ENCODE results near the gene BMP6. TPM values are rescaled to one million over a fixed set of nuclear protein-coding genes. Genes with fewer than 3 reads are reported as not detected.

Gene BMP6
- total and polyA plus RNA-seq, 7 donors: 0.64 to 5.3 (median 2.2) TPM; not detected in 2

- H3K9me3 ChIP-seq: no peaks in the 10 kb centered on the region
- WGBS, 2 donors: 41 to 52% methylated on average over 1 of the region's 1 CpG
- H3K4me1 ChIP-seq: no peaks in the 10 kb centered on the region
- TF ChIP-seq POLR2A (IDR thresholded peaks at IDR 0.05) (no peak), EP300 (IDR thresholded peaks at IDR 0.05) (no peak), POLR2AphosphoS5 (IDR thresholded peaks at IDR 0.05) (no peak)
- H3K36me3 ChIP-seq: no peaks in the 10 kb centered on the region
- no peak for DNase-seq
- no peak overlapping the region for H3K27ac ChIP-seq
- no peaks in the 10 kb centered on the region for H3K27me3 ChIP-seq
- no peak overlapping the region for H3K4me3 ChIP-seq
- intact Hi-C loops (cut with DNase I): no loop called here
These were observed 41.8 kb upstream of the BMP6 start for GRCh38 chr6:7684076-7684475.

- no peaks in the 10 kb centered on the region for H3K36me3 ChIP-seq
- H3K9me3 ChIP-seq: no peaks in the 10 kb centered on the region
- no peaks in the 10 kb centered on the region for H3K27me3 ChIP-seq
- H3K27ac ChIP-seq: no peak overlapping the region
- TF ChIP-seq, protein P1, sequence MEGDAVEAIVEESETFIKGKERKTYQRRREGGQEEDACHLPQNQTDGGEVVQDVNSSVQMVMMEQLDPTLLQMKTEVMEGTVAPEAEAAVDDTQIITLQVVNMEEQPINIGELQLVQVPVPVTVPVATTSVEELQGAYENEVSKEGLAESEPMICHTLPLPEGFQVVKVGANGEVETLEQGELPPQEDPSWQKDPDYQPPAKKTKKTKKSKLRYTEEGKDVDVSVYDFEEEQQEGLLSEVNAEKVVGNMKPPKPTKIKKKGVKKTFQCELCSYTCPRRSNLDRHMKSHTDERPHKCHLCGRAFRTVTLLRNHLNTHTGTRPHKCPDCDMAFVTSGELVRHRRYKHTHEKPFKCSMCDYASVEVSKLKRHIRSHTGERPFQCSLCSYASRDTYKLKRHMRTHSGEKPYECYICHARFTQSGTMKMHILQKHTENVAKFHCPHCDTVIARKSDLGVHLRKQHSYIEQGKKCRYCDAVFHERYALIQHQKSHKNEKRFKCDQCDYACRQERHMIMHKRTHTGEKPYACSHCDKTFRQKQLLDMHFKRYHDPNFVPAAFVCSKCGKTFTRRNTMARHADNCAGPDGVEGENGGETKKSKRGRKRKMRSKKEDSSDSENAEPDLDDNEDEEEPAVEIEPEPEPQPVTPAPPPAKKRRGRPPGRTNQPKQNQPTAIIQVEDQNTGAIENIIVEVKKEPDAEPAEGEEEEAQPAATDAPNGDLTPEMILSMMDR (IDR thresholded peaks at IDR 0.05): no peak
- no peak for TF ChIP-seq EP300 (IDR thresholded peaks at IDR 0.05)
- TF ChIP-seq POLR2A (IDR thresholded peaks at IDR 0.05): no peak
- TF ChIP-seq POLR2AphosphoS5 (IDR thresholded peaks at IDR 0.05): no peak
- no peaks in the 10 kb centered on the region for H3K4me1 ChIP-seq
- 75 to 76% methylated on average over 4 of the region's 4 CpGs for WGBS, 2 donors
- no peak for DNase-seq
- no peak overlapping the region for H3K4me3 ChIP-seq
- intact Hi-C loops (cut with DNase I): no loop called here
These were observed 41.1 kb upstream of the BMP6 start for GRCh38 chr6:7684843-7685242.

DNA sequence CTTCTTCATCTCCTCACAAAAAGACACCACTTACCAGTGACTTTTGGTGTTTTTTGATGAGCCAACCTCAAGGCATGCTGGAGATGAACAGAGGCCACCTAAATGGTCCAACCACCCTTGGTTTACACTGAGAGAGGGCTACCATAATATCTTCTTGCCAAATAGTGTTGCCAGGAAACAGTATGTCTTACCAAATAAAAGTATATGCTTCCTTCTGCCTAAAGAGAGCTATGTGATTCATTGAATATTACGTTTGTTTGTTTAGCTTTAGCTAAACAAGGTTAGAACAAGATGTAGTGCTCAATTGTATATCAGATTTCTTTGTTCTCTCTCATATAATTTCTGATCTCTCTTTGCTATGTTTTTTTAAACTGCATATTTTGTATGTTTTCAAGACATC, 40.6 kb upstream of the BMP6 start:
- no peak for DNase-seq
- H3K4me3 ChIP-seq: no peak overlapping the region
- intact Hi-C loops (cut with DNase I): no loop called here
- WGBS, 2 donors: 48 to 72% methylated on average over 1 of the region's 1 CpG
- no peak overlapping the region for H3K27ac ChIP-seq
- no peak for TF ChIP-seq EP300 (IDR thresholded peaks at IDR 0.05)
- TF ChIP-seq POLR2A (IDR thresholded peaks at IDR 0.05): no peak
- no peak for TF ChIP-seq POLR2AphosphoS5 (IDR thresholded peaks at IDR 0.05)
- TF ChIP-seq, protein P1 (IDR thresholded peaks at IDR 0.05): no peak
- no peaks in the 10 kb centered on the region for H3K27me3 ChIP-seq
- H3K36me3 ChIP-seq: no peaks in the 10 kb centered on the region
- no peaks in the 10 kb centered on the region for H3K9me3 ChIP-seq
- H3K4me1 ChIP-seq: no peaks in the 10 kb centered on the region

GRCh38 chr6:7687145-7688111, 38.5 kb upstream of the BMP6 start:
- Histone ChIP-seq H3K9me3 (no peaks in the 10 kb centered on the region), H3K36me3 (no peaks in the 10 kb centered on the region), H3K4me3 (no peak overlapping the region), H3K4me1 (no peaks in the 10 kb centered on the region), H3K27ac (no peak overlapping the region), H3K27me3 (no peaks in the 10 kb centered on the region)
- intact Hi-C loops (cut with DNase I): no loop called here
- 42 to 72% methylated on average over 8 of the region's 8 CpGs for WGBS, 2 donors
- DNase-seq: no peak
- TF ChIP-seq, protein P1 (IDR thresholded peaks at IDR 0.05): no peak
- TF ChIP-seq POLR2A (IDR thresholded peaks at IDR 0.05) (no peak), POLR2AphosphoS5 (IDR thresholded peaks at IDR 0.05) (no peak), EP300 (IDR thresholded peaks at IDR 0.05) (no peak)

GRCh38 chr6:7691021-7691420, 34.9 kb upstream of the BMP6 start:
- 15 to 77% methylated on average over 2 of the region's 2 CpGs for WGBS, 2 donors
- TF ChIP-seq POLR2A (IDR thresholded peaks at IDR 0.05): no peak
- TF ChIP-seq, protein P1 (IDR thresholded peaks at IDR 0.05): no peak
- no peak for TF ChIP-seq EP300 (IDR thresholded peaks at IDR 0.05)
- TF ChIP-seq POLR2AphosphoS5 (IDR thresholded peaks at IDR 0.05): no peak
- H3K4me3 ChIP-seq: no peak overlapping the region
- no peaks in the 10 kb centered on the region for H3K36me3 ChIP-seq
- no peaks in the 10 kb centered on the region for H3K27me3 ChIP-seq
- intact Hi-C loops (cut with DNase I): no loop called here
- H3K9me3 ChIP-seq: no peaks in the 10 kb centered on the region
- DNase-seq: no peak
- no peaks in the 10 kb centered on the region for H3K4me1 ChIP-seq
- no peak overlapping the region for H3K27ac ChIP-seq

Measured in sigmoid colon (tissue), 7 donors.